Measurements from ENCODE around the gene PRIM2. TPM values are rescaled to one million over a fixed set of nuclear protein-coding genes. Genes with fewer than 3 reads are reported as not detected.
"Not testable (repeated sequence)": the region's sequence is repeated elsewhere in the genome, so short reads cannot be mapped to it uniquely, and the experiment has no call there.

The PRIM2 gene
- total and polyA plus RNA-seq, 2 experiments from 2014 or later: 45.5 to 75.2 TPM

GRCh38 chr6:57618959-57619358, 301.5 kb downstream of the PRIM2 start:
- H3K27me3 ChIP-seq (ENCODE audit: insufficient read depth); H3K4me2 ChIP-seq; H2AFZ ChIP-seq; H3K27me3 Mint-ChIP-seq (ENCODE audit: insufficient read depth, low read depth, poor library complexity); ATAC-seq; H3K9me3 Mint-ChIP-seq; H3K36me3 ChIP-seq (ENCODE audit: insufficient read depth); H3F3A ChIP-seq (replicated peaks; ENCODE audit: low read depth); H4K20me1 ChIP-seq (replicated peaks; ENCODE audit: insufficient read depth); H3K27ac ChIP-seq (ENCODE audit: low read depth); H3K4me3 Mint-ChIP-seq; H3K4me3 ChIP-seq; H3K79me2 ChIP-seq (replicated peaks; ENCODE audit: insufficient read depth); H3K4me1 ChIP-seq (ENCODE audit: insufficient read depth); H3K9me2 ChIP-seq (ENCODE audit: insufficient read depth); H3K4me1 Mint-ChIP-seq; DNase-seq (ENCODE audit: low spot score): not testable (repeated sequence)
- Mint-ChIP-seq H3K27ac (peak overlapping the region; percentile 90), H3K36me3 (ENCODE audit: low read depth) (peaks cover 12% of the 10 kb centered on the region; the same call in 2 of the 3 replicates)

DNA sequence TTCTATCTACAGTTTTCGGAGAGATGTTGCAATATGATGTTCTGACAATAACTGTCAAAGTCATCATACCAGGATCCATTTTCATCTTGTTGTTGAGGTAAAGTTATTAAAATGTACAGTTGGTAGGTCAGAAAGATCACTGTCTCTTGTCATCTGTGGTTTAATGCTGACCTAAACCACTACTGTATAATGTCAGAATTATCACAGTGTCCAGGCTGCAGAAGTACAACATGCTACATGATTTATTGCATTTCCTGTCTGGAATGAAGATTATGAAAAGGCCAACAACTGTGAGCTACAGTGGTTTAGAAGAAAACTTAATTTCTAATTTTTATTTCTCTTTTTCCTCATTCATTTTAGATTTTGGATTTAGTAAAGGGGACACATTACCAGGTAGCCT, 314.3 kb downstream of the PRIM2 start:
- not testable (repeated sequence) for DNase-seq (ENCODE audit: low spot score); H3K27ac Mint-ChIP-seq; H3K9me2 ChIP-seq (ENCODE audit: insufficient read depth); H3F3A ChIP-seq (replicated peaks; ENCODE audit: low read depth); H3K27me3 ChIP-seq (ENCODE audit: insufficient read depth); H2AFZ ChIP-seq; H3K36me3 ChIP-seq (ENCODE audit: insufficient read depth); H3K4me3 ChIP-seq; H3K9me3 Mint-ChIP-seq; H3K4me3 Mint-ChIP-seq; H3K4me1 ChIP-seq (ENCODE audit: insufficient read depth); H4K20me1 ChIP-seq (replicated peaks; ENCODE audit: insufficient read depth); H3K27me3 Mint-ChIP-seq (ENCODE audit: insufficient read depth, low read depth, poor library complexity); H3K79me2 ChIP-seq (replicated peaks; ENCODE audit: insufficient read depth); H3K4me1 Mint-ChIP-seq; H3K4me2 ChIP-seq; H3K27ac ChIP-seq (ENCODE audit: low read depth); ATAC-seq
- H3K36me3 Mint-ChIP-seq (ENCODE audit: low read depth): peaks cover 13% of the 10 kb centered on the region

- not testable (repeated sequence) for H4K20me1 ChIP-seq (replicated peaks; ENCODE audit: insufficient read depth); H3K4me3 Mint-ChIP-seq; H3K27me3 Mint-ChIP-seq (ENCODE audit: insufficient read depth, low read depth, poor library complexity)
These were observed 341.1 kb downstream of the PRIM2 start for GRCh38 chr6:57658526-57658925.

DNA sequence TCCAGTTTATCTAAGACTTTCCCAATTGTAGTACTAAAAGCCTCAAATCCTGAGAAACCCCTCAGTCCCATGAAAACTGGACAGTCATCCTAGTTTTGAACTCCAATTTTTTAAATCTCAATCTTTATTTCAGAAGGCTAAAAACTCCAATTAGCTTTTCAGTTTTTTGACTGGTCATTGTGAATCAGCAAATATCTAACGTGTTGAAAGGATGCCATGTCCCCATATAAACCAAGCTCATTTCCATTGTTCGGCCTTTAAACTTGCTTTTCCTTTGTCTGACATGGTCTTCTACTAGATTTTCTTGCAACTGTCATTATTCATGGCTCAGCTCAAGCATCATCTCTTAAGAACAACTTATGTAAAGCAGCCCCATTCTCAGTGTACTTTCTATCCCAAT, 342.4 kb downstream of the PRIM2 start:
- H3K79me2 ChIP-seq (replicated peaks; ENCODE audit: insufficient read depth); H3K27me3 ChIP-seq (ENCODE audit: insufficient read depth); H3K27me3 Mint-ChIP-seq (ENCODE audit: insufficient read depth, low read depth, poor library complexity); H3K27ac Mint-ChIP-seq; H3K4me3 ChIP-seq; H2AFZ ChIP-seq; H3K4me3 Mint-ChIP-seq; H3K4me1 Mint-ChIP-seq; H3K27ac ChIP-seq (ENCODE audit: low read depth); DNase-seq (ENCODE audit: low spot score); H3K4me1 ChIP-seq (ENCODE audit: insufficient read depth); H3K36me3 Mint-ChIP-seq (ENCODE audit: low read depth); H4K20me1 ChIP-seq (replicated peaks; ENCODE audit: insufficient read depth); H3K9me2 ChIP-seq (ENCODE audit: insufficient read depth); ATAC-seq; H3K9me3 Mint-ChIP-seq; H3K36me3 ChIP-seq (ENCODE audit: insufficient read depth); H3K4me2 ChIP-seq; H3F3A ChIP-seq (replicated peaks; ENCODE audit: low read depth): not testable (repeated sequence)

More at GRCh38 chr6:57658526-57658925, 341.1 kb downstream of the PRIM2 start:
- ATAC-seq; DNase-seq (ENCODE audit: low spot score); H3K27me3 ChIP-seq (ENCODE audit: insufficient read depth); H3K36me3 ChIP-seq (ENCODE audit: insufficient read depth); H3K4me2 ChIP-seq; H3K9me2 ChIP-seq (ENCODE audit: insufficient read depth); H3K79me2 ChIP-seq (replicated peaks; ENCODE audit: insufficient read depth); H3K4me3 ChIP-seq; H3K27ac Mint-ChIP-seq; H3F3A ChIP-seq (replicated peaks; ENCODE audit: low read depth); H3K9me3 Mint-ChIP-seq; H3K4me1 Mint-ChIP-seq; H3K4me1 ChIP-seq (ENCODE audit: insufficient read depth); H3K27ac ChIP-seq (ENCODE audit: low read depth); H3K36me3 Mint-ChIP-seq (ENCODE audit: low read depth); H2AFZ ChIP-seq: not testable (repeated sequence)

- not testable (repeated sequence) for H3K27me3 Mint-ChIP-seq (ENCODE audit: insufficient read depth, low read depth, poor library complexity); H3K27ac ChIP-seq (ENCODE audit: low read depth); H3K4me3 ChIP-seq; H3K4me1 ChIP-seq (ENCODE audit: insufficient read depth); H3K4me3 Mint-ChIP-seq; H3K27ac Mint-ChIP-seq; DNase-seq (ENCODE audit: low spot score); H3K4me2 ChIP-seq; H3K9me2 ChIP-seq (ENCODE audit: insufficient read depth); H3K36me3 Mint-ChIP-seq (ENCODE audit: low read depth); ATAC-seq; H3K79me2 ChIP-seq (replicated peaks; ENCODE audit: insufficient read depth); H3K4me1 Mint-ChIP-seq; H3K9me3 Mint-ChIP-seq; H3K36me3 ChIP-seq (ENCODE audit: insufficient read depth); H3K27me3 ChIP-seq (ENCODE audit: insufficient read depth); H2AFZ ChIP-seq; H4K20me1 ChIP-seq (replicated peaks; ENCODE audit: insufficient read depth); H3F3A ChIP-seq (replicated peaks; ENCODE audit: low read depth)
These were observed 343.5 kb downstream of the PRIM2 start for GRCh38 chr6:57660940-57661339.

DNA sequence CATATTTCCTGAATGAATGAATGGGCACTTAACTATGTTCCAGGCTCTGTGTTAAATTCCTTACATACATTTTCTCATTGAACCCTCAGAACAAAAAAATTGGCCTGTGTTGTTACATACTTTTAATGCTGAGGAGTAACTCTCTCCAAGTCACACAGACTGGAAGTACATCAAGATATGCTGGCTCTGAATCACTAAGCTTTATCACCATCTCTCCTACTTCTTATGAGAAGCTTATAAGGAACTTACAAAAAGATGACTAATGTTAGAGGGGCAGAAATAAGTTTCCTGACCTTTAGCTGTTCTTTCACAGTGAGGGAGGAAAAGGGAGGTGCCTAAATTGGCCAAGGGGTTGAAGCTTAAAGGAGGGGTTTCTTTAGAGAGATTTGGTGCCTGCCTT, 350.7 kb downstream of the PRIM2 start:
- not testable (repeated sequence) for H3K27me3 ChIP-seq (ENCODE audit: insufficient read depth); H3K36me3 Mint-ChIP-seq (ENCODE audit: low read depth); H3K27me3 Mint-ChIP-seq (ENCODE audit: insufficient read depth, low read depth, poor library complexity); ATAC-seq; H3K4me3 Mint-ChIP-seq; H3K4me2 ChIP-seq; H3K9me2 ChIP-seq (ENCODE audit: insufficient read depth); H3K27ac Mint-ChIP-seq; H3K4me3 ChIP-seq; H4K20me1 ChIP-seq (replicated peaks; ENCODE audit: insufficient read depth); H3K27ac ChIP-seq (ENCODE audit: low read depth); H2AFZ ChIP-seq; DNase-seq (ENCODE audit: low spot score); H3K36me3 ChIP-seq (ENCODE audit: insufficient read depth); H3K79me2 ChIP-seq (replicated peaks; ENCODE audit: insufficient read depth); H3F3A ChIP-seq (replicated peaks; ENCODE audit: low read depth); H3K9me3 Mint-ChIP-seq
- H3K4me1 ChIP-seq (ENCODE audit: insufficient read depth): peaks cover 15% of the 10 kb centered on the region
- peaks cover 28% of the 10 kb centered on the region for H3K4me1 Mint-ChIP-seq

DNA sequence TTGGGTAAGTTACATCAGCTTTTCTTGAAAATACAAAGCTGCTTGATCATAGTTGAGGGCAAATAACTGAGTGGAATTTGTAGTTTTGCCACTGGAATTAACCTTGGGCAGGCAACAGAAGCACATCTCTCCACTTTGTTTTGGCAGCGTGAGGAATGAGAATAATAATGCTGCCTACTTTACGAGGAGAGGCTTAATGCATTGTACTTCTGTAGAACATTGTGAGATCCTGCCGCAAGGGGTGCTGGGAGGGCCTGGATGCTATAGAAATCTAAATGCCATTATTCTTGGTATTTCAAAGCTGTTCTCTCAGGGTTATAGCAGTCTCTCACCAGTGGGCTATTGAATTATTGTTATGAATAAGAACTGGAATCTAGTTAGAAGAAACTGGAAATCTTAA, 353.8 kb downstream of the PRIM2 start:
- Histone ChIP-seq H3K27ac (ENCODE audit: low read depth) (peak overlapping the region; percentile 60; the same call in 1 of the 2 replicates), H3K4me2 (peak overlapping the region; percentile 9; the same call in 1 of the 2 replicates), H3K4me1 (ENCODE audit: insufficient read depth) (peaks cover 21% of the 10 kb centered on the region)
- not testable (repeated sequence) for H4K20me1 ChIP-seq (replicated peaks; ENCODE audit: insufficient read depth); H3K79me2 ChIP-seq (replicated peaks; ENCODE audit: insufficient read depth); H3K4me3 ChIP-seq; H3K36me3 ChIP-seq (ENCODE audit: insufficient read depth); H3K4me3 Mint-ChIP-seq; H3F3A ChIP-seq (replicated peaks; ENCODE audit: low read depth); DNase-seq (ENCODE audit: low spot score); H2AFZ ChIP-seq; H3K9me3 Mint-ChIP-seq; H3K27me3 Mint-ChIP-seq (ENCODE audit: insufficient read depth, low read depth, poor library complexity); H3K36me3 Mint-ChIP-seq (ENCODE audit: low read depth); H3K27me3 ChIP-seq (ENCODE audit: insufficient read depth); H3K9me2 ChIP-seq (ENCODE audit: insufficient read depth)
- peaks cover 33% of the 10 kb centered on the region for H3K4me1 Mint-ChIP-seq
- H3K27ac Mint-ChIP-seq: peak overlapping the region; percentile 83
- peak; percentile 20; the same call in 2 of the 3 replicates for ATAC-seq

All from GM23338 (cell line).